Liver (tissue), 3 donors: Measurements from ENCODE around the gene TFF1.

Source experiments
- EGR1 ChIP-seq, 2 donors: IDR thresholded peaks; 2 replicates each; pipeline ENCODE4 v1.6.1; 2016 to 2018; ENCODE audit warnings: antibody characterized with exemption in 2 of 2, low read depth in 2 of 2
- GABPA ChIP-seq, 2 donors: IDR thresholded peaks in 1 of 2; conservative IDR thresholded peaks in 1 of 2; 2 replicates each; pipeline ENCODE4 v1.6.1; 2016; ENCODE audit warnings: antibody characterized with exemption in 2 of 2, mild to moderate bottlenecking in 1 of 2, moderate library complexity in 1 of 2
- JUND ChIP-seq, 2 donors: IDR thresholded peaks; 2 replicates each; pipeline ENCODE4 v1.6.1; 2016; ENCODE audit warnings: antibody characterized with exemption in 2 of 2
- RAD21 ChIP-seq, 2 donors: IDR thresholded peaks; 2 replicates each; pipeline ENCODE4 v1.6.1; 2016; ENCODE audit warnings: antibody characterized with exemption in 2 of 2, mild to moderate bottlenecking in 2 of 2
- YY1 ChIP-seq: IDR thresholded peaks from 2 replicates; pipeline ENCODE4 v1.6.1; 2016; ENCODE audit warnings: antibody characterized with exemption, mild to moderate bottlenecking
- TF ChIP-seq, protein P1 (sequence below): fragments of 150-350 bp; IDR thresholded peaks from 2 replicates; pipeline ENCODE4 v1.5.1; 2017; ENCODE audit warnings: improper control_type of control experiment, low read depth, low read length; ENCODE audit not compliant: missing input control
- TF ChIP-seq, protein P2 (sequence below): IDR thresholded peaks from 2 replicates; pipeline ENCODE4 v1.6.1; 2016; ENCODE audit warnings: antibody characterized with exemption, mild to moderate bottlenecking
- donor health status: healthy.
- donor health status: healthy.

DNA sequence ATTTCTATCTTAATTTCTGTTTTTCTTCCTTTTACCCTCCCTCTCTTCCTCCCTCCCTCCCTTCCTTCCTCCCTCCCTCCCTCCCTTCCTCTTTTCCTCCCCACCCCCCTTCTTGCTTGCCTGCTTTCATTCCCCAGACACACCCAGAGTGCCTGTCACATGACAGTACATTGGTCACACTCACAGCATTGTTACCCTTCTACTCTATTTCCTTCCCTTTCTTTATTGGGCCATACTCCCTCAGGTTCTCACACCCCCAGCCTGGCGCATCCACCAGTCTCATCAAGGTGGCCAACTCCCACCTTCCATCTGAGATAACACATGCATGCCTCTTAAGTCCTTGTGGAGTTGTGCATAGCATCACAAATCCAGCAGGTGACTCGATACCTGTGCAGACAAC lies 18.7 kb upstream of the TFF1 start:
- TF ChIP-seq, protein P1, sequence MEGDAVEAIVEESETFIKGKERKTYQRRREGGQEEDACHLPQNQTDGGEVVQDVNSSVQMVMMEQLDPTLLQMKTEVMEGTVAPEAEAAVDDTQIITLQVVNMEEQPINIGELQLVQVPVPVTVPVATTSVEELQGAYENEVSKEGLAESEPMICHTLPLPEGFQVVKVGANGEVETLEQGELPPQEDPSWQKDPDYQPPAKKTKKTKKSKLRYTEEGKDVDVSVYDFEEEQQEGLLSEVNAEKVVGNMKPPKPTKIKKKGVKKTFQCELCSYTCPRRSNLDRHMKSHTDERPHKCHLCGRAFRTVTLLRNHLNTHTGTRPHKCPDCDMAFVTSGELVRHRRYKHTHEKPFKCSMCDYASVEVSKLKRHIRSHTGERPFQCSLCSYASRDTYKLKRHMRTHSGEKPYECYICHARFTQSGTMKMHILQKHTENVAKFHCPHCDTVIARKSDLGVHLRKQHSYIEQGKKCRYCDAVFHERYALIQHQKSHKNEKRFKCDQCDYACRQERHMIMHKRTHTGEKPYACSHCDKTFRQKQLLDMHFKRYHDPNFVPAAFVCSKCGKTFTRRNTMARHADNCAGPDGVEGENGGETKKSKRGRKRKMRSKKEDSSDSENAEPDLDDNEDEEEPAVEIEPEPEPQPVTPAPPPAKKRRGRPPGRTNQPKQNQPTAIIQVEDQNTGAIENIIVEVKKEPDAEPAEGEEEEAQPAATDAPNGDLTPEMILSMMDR: no peak
- TF ChIP-seq RAD21 (IDR thresholded peaks at IDR 0.05) (no peak), YY1 (no peak), GABPA (IDR thresholded peaks at IDR 0.05 in 1 of 2, conservative IDR thresholded peaks at IDR 0.05 in 1 of 2) (no peak), EGR1 (IDR thresholded peaks at IDR 0.05; ENCODE audit: low read depth in 2 of 2) (no peak), JUND (IDR thresholded peaks at IDR 0.05) (no peak)
- TF ChIP-seq, protein P2, sequence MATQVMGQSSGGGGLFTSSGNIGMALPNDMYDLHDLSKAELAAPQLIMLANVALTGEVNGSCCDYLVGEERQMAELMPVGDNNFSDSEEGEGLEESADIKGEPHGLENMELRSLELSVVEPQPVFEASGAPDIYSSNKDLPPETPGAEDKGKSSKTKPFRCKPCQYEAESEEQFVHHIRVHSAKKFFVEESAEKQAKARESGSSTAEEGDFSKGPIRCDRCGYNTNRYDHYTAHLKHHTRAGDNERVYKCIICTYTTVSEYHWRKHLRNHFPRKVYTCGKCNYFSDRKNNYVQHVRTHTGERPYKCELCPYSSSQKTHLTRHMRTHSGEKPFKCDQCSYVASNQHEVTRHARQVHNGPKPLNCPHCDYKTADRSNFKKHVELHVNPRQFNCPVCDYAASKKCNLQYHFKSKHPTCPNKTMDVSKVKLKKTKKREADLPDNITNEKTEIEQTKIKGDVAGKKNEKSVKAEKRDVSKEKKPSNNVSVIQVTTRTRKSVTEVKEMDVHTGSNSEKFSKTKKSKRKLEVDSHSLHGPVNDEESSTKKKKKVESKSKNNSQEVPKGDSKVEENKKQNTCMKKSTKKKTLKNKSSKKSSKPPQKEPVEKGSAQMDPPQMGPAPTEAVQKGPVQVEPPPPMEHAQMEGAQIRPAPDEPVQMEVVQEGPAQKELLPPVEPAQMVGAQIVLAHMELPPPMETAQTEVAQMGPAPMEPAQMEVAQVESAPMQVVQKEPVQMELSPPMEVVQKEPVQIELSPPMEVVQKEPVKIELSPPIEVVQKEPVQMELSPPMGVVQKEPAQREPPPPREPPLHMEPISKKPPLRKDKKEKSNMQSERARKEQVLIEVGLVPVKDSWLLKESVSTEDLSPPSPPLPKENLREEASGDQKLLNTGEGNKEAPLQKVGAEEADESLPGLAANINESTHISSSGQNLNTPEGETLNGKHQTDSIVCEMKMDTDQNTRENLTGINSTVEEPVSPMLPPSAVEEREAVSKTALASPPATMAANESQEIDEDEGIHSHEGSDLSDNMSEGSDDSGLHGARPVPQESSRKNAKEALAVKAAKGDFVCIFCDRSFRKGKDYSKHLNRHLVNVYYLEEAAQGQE: no peak
